Right forelimb (tissue), 1 donor: ENCODE measurements around the gene ATG16L1.

Source experiments
- DNase-seq: peaks from one replicate; pipeline ENCODE4 v3.0.0-alpha.2; 2018

The ATG16L1 gene

DNA sequence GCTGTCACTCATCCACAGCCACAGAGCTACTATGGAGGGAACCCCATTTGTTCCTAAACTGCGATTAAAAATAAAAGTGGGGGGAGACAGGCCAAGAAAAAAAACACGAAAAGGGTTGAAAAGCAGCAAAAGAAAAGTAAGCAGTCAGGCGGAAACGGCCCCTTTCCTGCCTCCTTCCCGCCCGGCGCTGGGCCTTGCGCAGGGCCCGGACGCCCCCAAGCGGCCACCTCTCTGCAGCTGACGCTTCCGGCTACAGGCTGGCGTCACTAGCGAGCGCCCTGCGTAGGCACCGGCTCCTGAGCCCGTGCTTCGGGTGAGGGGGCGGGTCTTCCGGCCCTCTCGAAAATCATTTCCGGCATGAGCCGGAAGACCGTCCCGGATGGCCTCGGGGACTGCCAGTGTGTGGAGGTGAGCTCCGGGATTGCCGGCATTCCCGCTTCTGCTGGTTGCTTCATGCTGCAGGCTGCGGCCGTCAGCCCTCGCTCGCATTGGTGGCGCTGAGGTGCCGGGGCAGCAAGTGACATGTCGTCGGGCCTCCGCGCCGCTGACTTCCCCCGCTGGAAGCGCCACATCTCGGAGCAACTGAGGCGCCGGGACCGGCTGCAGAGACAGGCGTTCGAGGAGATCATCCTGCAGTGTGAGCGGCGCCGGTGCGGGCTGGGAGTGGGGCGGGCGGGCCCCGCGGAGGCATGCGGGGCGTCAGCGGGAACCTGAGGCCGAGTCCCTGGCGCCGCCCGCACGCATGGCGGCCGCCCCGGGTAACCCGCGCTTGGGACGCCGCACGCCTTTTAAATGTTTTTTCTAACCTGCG is at the start of gene ATG16L1:
ATG16L1 (plus strand) TSS at position 368 of the 811 bp plus-strand sequence; CDS start at position 523, 155 bp downstream.
- DNase-seq: peak; percentile 98

DNA sequence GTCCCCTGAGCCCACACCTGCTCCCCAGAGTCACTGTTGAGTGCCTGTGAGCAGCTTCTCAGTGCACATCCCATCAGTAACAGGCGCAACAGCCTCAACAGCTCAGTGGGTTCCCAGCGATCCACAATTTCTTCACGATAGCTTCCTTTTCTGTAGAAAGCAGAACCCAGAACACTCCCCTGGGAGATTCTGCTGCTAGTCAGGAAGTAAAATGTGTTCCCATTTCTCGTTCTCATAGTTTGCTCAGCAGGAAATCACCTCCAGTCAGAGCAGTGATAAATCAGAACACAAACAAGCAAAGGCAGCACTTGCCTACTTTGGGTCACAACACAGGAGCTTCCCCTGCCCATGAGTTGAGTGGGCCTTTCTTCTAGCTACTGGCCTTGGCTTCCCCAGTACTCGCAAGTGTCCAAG is 48.9 kb upstream of the ATG16L1 start:
- no peak for DNase-seq

DNA sequence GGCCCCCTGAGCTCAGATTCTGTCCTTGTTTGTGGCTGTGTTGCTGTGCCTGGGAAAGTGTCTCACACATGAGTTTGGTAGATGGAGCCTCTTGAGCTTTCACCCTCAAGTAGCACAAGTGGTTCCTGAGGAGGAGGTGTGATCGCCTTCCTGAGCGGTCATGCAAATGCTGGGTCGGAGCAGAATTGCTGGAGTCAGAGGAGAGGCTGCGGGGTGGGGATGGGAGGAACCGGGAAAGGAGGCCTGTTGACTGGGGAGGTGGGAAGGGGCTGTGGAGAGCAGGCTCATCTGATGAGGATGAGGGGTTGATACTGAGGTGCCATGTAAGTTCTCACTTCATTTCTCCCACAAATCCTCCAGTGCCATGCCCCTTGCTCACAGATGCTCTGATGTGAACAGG is 48.4 kb upstream of the ATG16L1 start:
- no peak for DNase-seq

GRCh38 chr2:233204286-233204936 is 47.1 kb upstream of the ATG16L1 start:
- DNase-seq: no peak

DNA sequence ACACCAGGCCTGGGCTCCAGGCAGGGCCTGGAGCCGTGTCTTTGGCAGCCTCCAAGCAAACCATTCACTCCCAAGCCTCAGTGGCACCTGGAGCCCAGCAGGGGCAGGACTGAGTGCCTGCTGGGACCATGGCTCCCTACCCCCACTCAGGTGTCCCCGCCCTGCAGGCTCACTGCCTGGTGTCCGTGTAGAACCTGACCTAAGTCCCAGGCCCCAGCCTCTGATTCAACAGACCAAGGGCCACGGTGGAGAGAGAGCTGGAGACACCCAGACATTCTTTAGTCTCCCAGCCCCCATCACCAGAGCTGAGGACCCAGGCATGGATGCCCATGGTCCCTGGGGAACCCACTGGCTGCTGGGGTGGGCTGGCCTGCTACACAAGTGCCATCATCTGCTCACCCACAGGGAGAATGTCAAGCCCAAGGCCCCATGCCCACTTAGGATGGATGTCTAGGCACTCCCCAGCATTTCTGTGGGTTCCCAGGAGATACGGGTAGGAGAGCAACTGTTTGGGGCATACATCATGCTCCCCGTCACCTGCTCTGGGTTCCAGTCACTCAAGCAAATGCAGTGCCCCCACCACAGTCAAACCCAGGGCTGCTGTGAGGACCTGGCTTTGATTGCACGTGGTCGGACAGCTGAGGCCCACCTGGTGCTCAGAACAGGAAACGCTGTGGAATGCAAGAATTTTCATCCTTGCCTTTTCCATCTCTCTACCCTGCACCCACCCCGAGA is 42.9 kb upstream of the ATG16L1 start:
- DNase-seq: no peak

DNA sequence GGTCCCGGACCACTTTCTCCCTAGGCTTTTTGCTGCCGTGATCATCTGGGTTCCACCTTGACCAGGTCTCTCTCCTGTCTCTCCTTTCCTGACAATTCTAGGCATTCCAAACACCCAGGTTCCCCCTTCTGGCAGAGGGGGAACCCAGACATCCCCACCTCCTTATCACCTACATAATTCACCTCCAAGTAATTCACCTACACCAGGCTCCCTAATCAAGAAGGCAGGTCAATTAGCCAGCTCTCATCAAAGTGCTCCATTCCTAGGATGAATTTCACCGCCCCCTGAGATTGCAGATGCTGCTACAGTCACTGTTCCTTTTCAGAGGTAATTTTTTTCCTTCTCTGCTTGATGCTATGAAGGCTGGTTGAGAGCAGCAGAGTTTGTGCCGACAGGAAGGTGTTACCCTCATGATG is 42.3 kb upstream of the ATG16L1 start:
- DNase-seq: no peak

- peak; percentile 68 for DNase-seq
Observed at GRCh38 chr2:233209533-233210171, 41.8 kb upstream of the ATG16L1 start.

- no peak for DNase-seq
Observed at GRCh38 chr2:233210281-233210680, 41.2 kb upstream of the ATG16L1 start.

- peak; percentile 93 for DNase-seq
Observed at GRCh38 chr2:233210843-233211547, 40.5 kb upstream of the ATG16L1 start.

- DNase-seq: peak; percentile 52
Observed at GRCh38 chr2:233211548-233211895, 40.0 kb upstream of the ATG16L1 start.

DNA sequence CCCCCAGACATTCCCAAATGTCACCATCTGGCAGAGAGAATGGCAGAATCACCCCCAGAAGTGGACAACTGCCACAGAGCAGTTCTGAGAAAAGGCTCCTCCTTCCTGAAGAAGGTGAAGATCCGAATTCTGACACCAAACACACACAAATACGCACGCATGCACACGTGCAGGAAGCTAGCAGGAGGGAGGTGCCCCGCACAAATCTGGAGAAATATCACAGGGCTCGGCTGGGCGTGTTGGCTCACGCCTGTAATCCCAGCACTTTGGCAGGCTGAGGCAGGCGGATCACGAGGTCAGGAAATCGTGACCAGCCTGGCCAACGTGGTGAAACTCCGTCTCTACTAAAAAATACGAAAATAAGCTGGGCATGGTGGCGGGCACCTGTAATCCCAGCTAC is 38.5 kb upstream of the ATG16L1 start:
- no peak for DNase-seq

- no peak for DNase-seq
Observed at GRCh38 chr2:233213975-233214374, 37.5 kb upstream of the ATG16L1 start.

DNA sequence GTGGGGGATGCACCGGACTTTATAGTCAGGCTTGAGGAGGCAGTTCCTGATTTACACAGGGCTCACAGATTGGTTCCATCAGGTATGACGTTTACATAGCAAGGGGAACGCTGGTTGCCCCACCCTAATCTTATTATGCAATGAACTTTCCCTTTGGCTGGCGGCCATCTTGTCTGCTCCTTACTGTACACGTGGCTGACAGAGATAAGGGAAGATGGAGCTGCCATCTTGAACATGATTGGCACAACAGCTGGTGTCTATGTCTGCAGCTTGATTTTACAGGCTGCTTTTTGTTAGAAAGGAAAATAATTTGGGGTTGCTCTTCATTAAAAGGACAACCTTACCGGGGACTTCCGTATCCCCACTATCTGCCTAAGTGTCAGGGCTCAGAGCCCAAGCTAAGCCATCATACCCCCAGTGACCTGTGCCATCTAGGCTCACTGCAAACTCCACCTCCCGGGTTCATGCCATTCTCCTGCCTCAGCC is 33.5 kb upstream of the ATG16L1 start:
- no peak for DNase-seq

- DNase-seq: no peak
Observed at GRCh38 chr2:233218836-233219235, 32.6 kb upstream of the ATG16L1 start.

DNA sequence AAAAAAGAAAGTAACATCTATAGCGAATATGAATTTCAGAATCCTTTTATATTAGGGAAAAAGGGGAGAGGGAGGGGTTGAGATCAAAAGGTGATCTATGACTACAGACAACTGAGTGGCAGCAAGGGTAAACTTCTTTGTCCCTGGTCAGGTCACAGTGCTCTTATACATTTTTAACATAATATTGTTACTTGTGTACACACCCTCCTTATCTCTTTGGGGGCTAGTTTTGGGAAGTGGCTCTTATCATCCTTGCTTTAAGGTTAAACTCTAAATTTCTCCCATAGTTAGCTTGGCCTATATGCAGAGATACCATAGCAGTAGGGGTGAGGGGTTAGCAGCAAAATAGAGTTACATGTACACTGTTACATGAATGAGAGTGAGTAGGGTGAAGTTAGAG is 31.6 kb upstream of the ATG16L1 start:
- no peak for DNase-seq

GRCh38 chr2:233221378-233222063 is 30.0 kb upstream of the ATG16L1 start:
- DNase-seq: no peak

GRCh38 chr2:233223059-233223894 is 28.2 kb upstream of the ATG16L1 start:
- DNase-seq: no peak

- DNase-seq: no peak
Observed at GRCh38 chr2:233225230-233226068, 26.0 kb upstream of the ATG16L1 start.

GRCh38 chr2:233226511-233227031 is 24.9 kb upstream of the ATG16L1 start:
- no peak for DNase-seq
